Measurements from ENCODE around the gene PAK5. TPM values are rescaled to one million over a fixed set of nuclear protein-coding genes. Genes with fewer than 3 reads are reported as not detected.

Gene PAK5
- under 1 TPM; 0.28 to 0.51 TPM for total RNA-seq
- polyA plus RNA-seq, result under 1 TPM; 0.03 to 0.04 TPM
- long read RNA-seq, donor 1, result 0 reads
- long read RNA-seq, donor 2, result 0 reads
- long read RNA-seq, donor 3, result 0 reads
- long read RNA-seq, donor 4, full-length matches to known transcripts, result 1 of 1 reads
- long read RNA-seq, donor 4, partial matches to known transcripts, result 0 of 1 reads
- long read RNA-seq, donor 4, other reads (novel, unspliced or antisense), result 0 of 1 reads
- long read RNA-seq, donor 5, result 0 reads

- H3K27me3 ChIP-seq (ENCODE audit: control insufficient read depth in 3 of 3, insufficient read depth in 3 of 3, low read length in 2 of 3), result peaks cover 0 to 23% (median 12%) of the 10 kb centered on the region in 3 donors
- no peak within 1 kb of the TSS for H3K27ac ChIP-seq (ENCODE audit: low read depth in 1 of 2, low read length in 1 of 2)
- 2 to 3% methylated on average over 55 to 57 of the region's 57 CpGs for WGBS, 2 donors
- peaks cover 0 to 9% (median 3%) of the 10 kb centered on the region in 5 donors for H3K4me1 ChIP-seq (ENCODE audit: control insufficient read depth in 5 of 5, insufficient read depth in 5 of 5, low read length in 5 of 5)
- H3K4me3 ChIP-seq, result no peak within 1 kb of the TSS
- DNase-seq (peak; percentile 80 to 90 (median 89)), ATAC-seq (ENCODE audit: insufficient read depth, low FRiP score) (peak; percentile 81)
- H3K36me3 ChIP-seq (ENCODE audit: control insufficient read depth in 4 of 4, insufficient read depth in 4 of 4, low read length in 4 of 4), result no peaks in the 10 kb centered on the region
- no peak for TF ChIP-seq CTCF (IDR thresholded peaks at IDR 0.05; ENCODE audit: control extremely low read depth, extremely low read depth)
- H3K9me3 ChIP-seq (ENCODE audit: control insufficient read depth in 4 of 4, insufficient read depth in 3 of 4, low read length in 3 of 4), result peaks cover 0 to 3% (median under 1%) of the 10 kb centered on the region in 4 donors
- H3K9ac ChIP-seq (ENCODE audit: insufficient read depth in 1 of 2, low read length in 2 of 2), result no peak within 1 kb of the TSS
These were observed at the start of gene PAK5 for GRCh38 chr20:9838378-9839295. TSS of gene PAK5 (minus strand) at chr20:9839076. CDS start at chr20:9644328, 194,748 bp downstream.

GRCh38 chr20:9887706-9888105 is 48.8 kb upstream of the PAK5 start:
- no peak overlapping the region for H3K27ac ChIP-seq (ENCODE audit: low read depth in 1 of 2, low read length in 1 of 2)
- TF ChIP-seq CTCF (IDR thresholded peaks at IDR 0.05; ENCODE audit: control extremely low read depth, extremely low read depth), result no peak
- DNase-seq, result no peak

GRCh38 chr20:9886227-9886626 is 47.4 kb upstream of the PAK5 start:
- no peak overlapping the region for H3K27ac ChIP-seq (ENCODE audit: low read depth in 1 of 2, low read length in 1 of 2)
- 86 to 97% methylated on average over 1 of the region's 1 CpG for WGBS, 2 donors
- peaks cover 0 to 2% (median 0%) of the 10 kb centered on the region in 4 donors for H3K9me3 ChIP-seq (ENCODE audit: control insufficient read depth in 4 of 4, insufficient read depth in 3 of 4, low read length in 3 of 4)
- H3K4me3 ChIP-seq, result no peak overlapping the region
- no peak for TF ChIP-seq CTCF (IDR thresholded peaks at IDR 0.05; ENCODE audit: control extremely low read depth, extremely low read depth)
- no peaks in the 10 kb centered on the region for H3K4me1 ChIP-seq (ENCODE audit: control insufficient read depth in 5 of 5, insufficient read depth in 5 of 5, low read length in 5 of 5)
- no peak for ATAC-seq (ENCODE audit: insufficient read depth, low FRiP score)
- no peak for DNase-seq
- H3K27me3 ChIP-seq (ENCODE audit: control insufficient read depth in 3 of 3, insufficient read depth in 3 of 3, low read length in 2 of 3), result no peaks in the 10 kb centered on the region
- no peak overlapping the region for H3K9ac ChIP-seq (ENCODE audit: insufficient read depth in 1 of 2, low read length in 2 of 2)
- no peaks in the 10 kb centered on the region for H3K36me3 ChIP-seq (ENCODE audit: control insufficient read depth in 4 of 4, insufficient read depth in 4 of 4, low read length in 4 of 4)

More at GRCh38 chr20:9887706-9888105, 48.8 kb upstream of the PAK5 start:
- Histone ChIP-seq H3K36me3 (ENCODE audit: control insufficient read depth in 4 of 4, insufficient read depth in 4 of 4, low read length in 4 of 4) (no peaks in the 10 kb centered on the region), H3K4me3 (no peak overlapping the region), H3K4me1 (ENCODE audit: control insufficient read depth in 5 of 5, insufficient read depth in 5 of 5, low read length in 5 of 5) (no peaks in the 10 kb centered on the region), H3K9ac (ENCODE audit: insufficient read depth in 1 of 2, low read length in 2 of 2) (no peak overlapping the region), H3K27me3 (ENCODE audit: control insufficient read depth in 3 of 3, insufficient read depth in 3 of 3, low read length in 2 of 3) (peaks cover 0 to 2% (median 0%) of the 10 kb centered on the region in 3 donors), H3K9me3 (ENCODE audit: control insufficient read depth in 4 of 4, insufficient read depth in 3 of 4, low read length in 3 of 4) (peaks cover 0 to 2% (median 0%) of the 10 kb centered on the region in 4 donors)
- no peak for ATAC-seq (ENCODE audit: insufficient read depth, low FRiP score)
